Measurements from ENCODE around the gene KIF7. TPM values are rescaled to one million over a fixed set of nuclear protein-coding genes. Genes with fewer than 3 reads are reported as not detected.

The KIF7 gene
- total and polyA plus RNA-seq, 4 experiments from 2014 or later, result not detected

DNA sequence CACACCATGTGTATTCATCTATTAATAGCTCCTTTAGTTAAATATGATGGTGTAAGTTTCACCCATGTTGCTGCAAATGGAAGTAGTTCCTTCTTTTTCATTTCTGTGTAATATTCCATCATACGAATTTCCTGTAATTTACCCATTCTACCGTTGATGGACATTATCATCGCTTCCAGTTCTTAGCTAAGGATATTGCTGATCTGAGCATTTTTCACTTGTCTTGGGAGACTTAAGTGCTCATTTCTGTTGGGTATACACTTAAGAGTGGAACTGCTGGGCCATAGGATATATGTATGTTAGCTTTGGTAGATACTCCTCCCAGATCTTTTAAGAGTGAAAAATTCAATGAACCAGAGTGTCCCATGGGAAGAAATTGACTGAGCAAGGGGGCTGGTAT, 12.9 kb upstream of the KIF7 start:
- Mint-ChIP-seq H3K27me3 (peaks cover 9 to 19% of the 10 kb centered on the region in 2 donors), H3K27ac (no peak overlapping the region), H3K4me3 (no peak overlapping the region), H3K9me3 (no peaks in the 10 kb centered on the region), H3K36me3 (no peaks in the 10 kb centered on the region), H3K4me1 (peaks cover 1 to 9% (median 4%) of the 10 kb centered on the region in 4 donors)
- intact Hi-C loops (cut with micrococcal nuclease), result no loop called here
- peaks cover 12% of the 10 kb centered on the region for H3K27me3 ChIP-seq (ENCODE audit: insufficient read depth, low read length)
- DNase-seq, result no peak
- no peaks in the 10 kb centered on the region for H3K9me3 ChIP-seq (ENCODE audit: control insufficient read depth in 1 of 2, low read length in 2 of 2)
- no peak overlapping the region for H3K4me3 ChIP-seq (ENCODE audit: low read length in 2 of 2)
- ChIA-PET POLR2A (ENCODE audit: partially characterized antibody) (no interaction called here), CTCF (ENCODE audit: partially characterized antibody) (no interaction called here)
- no peak overlapping the region for H3K27ac ChIP-seq (ENCODE audit: low read depth, low read length)
- H3K4me1 ChIP-seq (ENCODE audit: insufficient read depth, low read length), result no peaks in the 10 kb centered on the region
- no peaks in the 10 kb centered on the region for H3K36me3 ChIP-seq (ENCODE audit: insufficient read depth, low read length)

- Histone ChIP-seq H3K27me3 (ENCODE audit: insufficient read depth, low read length) (peaks cover 12% of the 10 kb centered on the region), H3K9me3 (ENCODE audit: control insufficient read depth in 1 of 2, low read length in 2 of 2) (no peaks in the 10 kb centered on the region), H3K36me3 (ENCODE audit: insufficient read depth, low read length) (no peaks in the 10 kb centered on the region), H3K27ac (ENCODE audit: low read depth, low read length) (no peak overlapping the region), H3K4me3 (ENCODE audit: low read length in 2 of 2) (no peak overlapping the region), H3K4me1 (ENCODE audit: insufficient read depth, low read length) (no peaks in the 10 kb centered on the region)
- intact Hi-C loops (cut with micrococcal nuclease), result no loop called here
- no peak for DNase-seq
- H3K27ac Mint-ChIP-seq, result no peak overlapping the region
- peak overlapping the region in 1 of 8 donors; percentile 65 for H3K4me3 Mint-ChIP-seq
- H3K9me3 Mint-ChIP-seq, result no peaks in the 10 kb centered on the region
- H3K27me3 Mint-ChIP-seq, result peaks cover 9 to 22% of the 10 kb centered on the region in 2 donors
- ChIA-PET POLR2A (ENCODE audit: partially characterized antibody) (no interaction called here), CTCF (ENCODE audit: partially characterized antibody) (no interaction called here)
- H3K36me3 Mint-ChIP-seq, result no peaks in the 10 kb centered on the region
- peaks cover 1 to 9% (median 4%) of the 10 kb centered on the region in 4 donors for H3K4me1 Mint-ChIP-seq
Measured at GRCh38 chr15:89667706-89667960, 12.4 kb upstream of the KIF7 start.

DNA sequence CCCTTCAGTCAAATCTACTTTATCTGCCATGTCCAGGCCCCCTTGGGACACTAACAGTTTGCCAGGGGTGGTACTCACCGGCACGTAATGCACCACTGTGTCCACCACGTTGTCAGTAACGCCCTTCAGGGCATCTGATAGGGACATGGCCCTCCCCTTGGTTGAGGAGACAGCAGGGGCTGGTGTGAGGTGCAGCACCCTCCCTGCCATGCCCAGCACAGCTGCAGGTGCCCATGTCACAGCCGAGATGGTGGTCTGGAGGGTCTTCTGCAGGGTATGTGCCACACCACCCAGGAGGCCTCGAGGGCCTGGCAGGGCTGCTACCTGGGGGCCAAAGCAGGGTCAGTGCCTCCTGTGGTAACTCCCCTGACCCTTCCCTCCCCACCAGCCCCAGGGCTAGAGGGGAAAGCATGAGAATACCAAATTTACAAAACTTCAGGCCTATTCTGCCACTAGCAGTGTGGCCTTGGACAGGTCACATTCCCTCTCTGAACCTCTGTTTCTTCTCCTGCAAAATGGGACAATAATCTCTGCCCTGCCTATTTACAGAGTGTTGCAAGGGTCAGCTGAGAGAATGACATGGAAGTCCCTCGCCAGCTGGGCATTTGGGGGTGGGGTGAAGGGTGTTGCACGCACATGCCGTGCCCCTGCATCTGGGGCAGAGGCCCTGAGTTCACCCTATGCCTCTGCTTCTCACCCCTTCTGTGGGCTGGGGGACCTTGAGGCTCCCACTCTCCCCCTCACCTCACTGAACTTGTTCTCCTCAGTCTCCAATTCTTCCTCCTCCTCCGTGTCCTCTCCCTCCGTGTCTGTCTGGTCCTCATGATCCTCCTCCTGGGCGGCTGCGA, 11.8 kb upstream of the KIF7 start:
- Mint-ChIP-seq H3K36me3 (no peaks in the 10 kb centered on the region), H3K4me1 (peaks cover 1 to 9% (median 4%) of the 10 kb centered on the region in 4 donors), H3K9me3 (no peaks in the 10 kb centered on the region), H3K27me3 (peaks cover 14 to 26% of the 10 kb centered on the region in 2 donors), H3K4me3 (peak overlapping the region in 1 of 8 donors; percentile 65), H3K27ac (no peak overlapping the region)
- Histone ChIP-seq H3K27me3 (ENCODE audit: insufficient read depth, low read length) (peaks cover 12% of the 10 kb centered on the region), H3K9me3 (ENCODE audit: control insufficient read depth in 1 of 2, low read length in 2 of 2) (no peaks in the 10 kb centered on the region), H3K27ac (ENCODE audit: low read depth, low read length) (no peak overlapping the region), H3K36me3 (ENCODE audit: insufficient read depth, low read length) (no peaks in the 10 kb centered on the region), H3K4me3 (ENCODE audit: low read length in 2 of 2) (no peak overlapping the region), H3K4me1 (ENCODE audit: insufficient read depth, low read length) (no peaks in the 10 kb centered on the region)
- CTCF ChIA-PET (ENCODE audit: partially characterized antibody), result no interaction called here
- POLR2A ChIA-PET (ENCODE audit: partially characterized antibody), result no interaction called here
- intact Hi-C loops (cut with micrococcal nuclease), result no loop called here
- no peak for DNase-seq

GRCh38 chr15:89666184-89666857, 11.1 kb upstream of the KIF7 start:
- Histone ChIP-seq H3K9me3 (ENCODE audit: control insufficient read depth in 1 of 2, low read length in 2 of 2) (no peaks in the 10 kb centered on the region), H3K36me3 (ENCODE audit: insufficient read depth, low read length) (no peaks in the 10 kb centered on the region), H3K4me3 (ENCODE audit: low read length in 2 of 2) (no peak overlapping the region), H3K27me3 (ENCODE audit: insufficient read depth, low read length) (peaks cover 12% of the 10 kb centered on the region), H3K27ac (ENCODE audit: low read depth, low read length) (no peak overlapping the region), H3K4me1 (ENCODE audit: insufficient read depth, low read length) (no peaks in the 10 kb centered on the region)
- peaks cover 1 to 9% (median 4%) of the 10 kb centered on the region in 4 donors for H3K4me1 Mint-ChIP-seq
- no peak overlapping the region for H3K4me3 Mint-ChIP-seq
- H3K9me3 Mint-ChIP-seq, result no peaks in the 10 kb centered on the region
- peaks cover 14 to 28% of the 10 kb centered on the region in 2 donors for H3K27me3 Mint-ChIP-seq
- intact Hi-C loops (cut with micrococcal nuclease), result no loop called here
- no peak overlapping the region for H3K27ac Mint-ChIP-seq
- no peaks in the 10 kb centered on the region for H3K36me3 Mint-ChIP-seq
- ChIA-PET CTCF (ENCODE audit: partially characterized antibody) (no interaction called here), POLR2A (ENCODE audit: partially characterized antibody) (no interaction called here)
- DNase-seq, result no peak

DNA sequence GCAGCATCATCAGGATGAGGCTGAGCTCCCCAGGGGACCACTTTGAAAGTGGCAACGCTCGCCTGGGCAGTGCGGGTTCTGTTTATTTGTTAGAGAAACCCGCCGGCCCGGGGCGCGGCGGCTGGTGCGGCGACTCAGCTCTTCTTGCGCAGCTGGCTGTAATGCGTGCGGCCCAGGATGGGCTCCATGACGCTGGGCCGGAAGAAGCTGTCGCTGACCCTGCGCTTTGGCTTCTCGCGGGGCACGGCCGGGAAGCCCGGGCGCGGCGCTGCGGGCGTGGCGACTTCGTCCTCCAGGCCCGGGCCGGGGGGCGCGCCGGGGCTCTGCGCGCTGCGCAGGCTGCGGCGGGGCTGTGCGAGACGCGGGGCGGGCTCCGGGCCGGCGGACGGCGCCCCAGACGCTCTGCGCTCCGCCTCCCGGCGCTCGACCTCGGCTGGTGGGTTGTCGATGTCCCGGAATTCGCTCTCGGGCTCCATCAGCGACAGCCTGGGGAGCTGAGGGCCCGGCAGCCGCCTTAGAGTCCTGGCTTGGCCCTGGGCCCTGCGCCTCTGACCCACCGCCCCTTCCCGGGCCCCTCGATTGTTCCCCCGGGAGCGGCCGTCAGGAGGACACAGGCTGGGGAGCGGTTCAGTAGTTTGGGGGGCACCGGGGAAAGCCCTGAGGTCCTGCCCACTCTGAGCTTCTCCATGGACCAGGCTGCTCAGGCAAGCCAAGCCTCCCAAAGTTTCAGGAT, 10.3 kb upstream of the KIF7 start:
- Histone ChIP-seq H3K27me3 (ENCODE audit: insufficient read depth, low read length) (peaks cover 12% of the 10 kb centered on the region), H3K4me3 (ENCODE audit: low read length in 2 of 2) (no peak overlapping the region), H3K9me3 (ENCODE audit: control insufficient read depth in 1 of 2, low read length in 2 of 2) (no peaks in the 10 kb centered on the region), H3K36me3 (ENCODE audit: insufficient read depth, low read length) (no peaks in the 10 kb centered on the region), H3K4me1 (ENCODE audit: insufficient read depth, low read length) (no peaks in the 10 kb centered on the region), H3K27ac (ENCODE audit: low read depth, low read length) (no peak overlapping the region)
- Mint-ChIP-seq H3K9me3 (no peaks in the 10 kb centered on the region), H3K4me1 (peaks cover 1 to 9% (median 4%) of the 10 kb centered on the region in 4 donors), H3K27me3 (peaks cover 14 to 32% of the 10 kb centered on the region in 2 donors), H3K4me3 (peak overlapping the region in 1 of 8 donors; percentile 16), H3K27ac (no peak overlapping the region), H3K36me3 (no peaks in the 10 kb centered on the region)
- DNase-seq, result no peak
- POLR2A ChIA-PET (ENCODE audit: partially characterized antibody), result no interaction called here
- intact Hi-C loops (cut with micrococcal nuclease), result no loop called here
- CTCF ChIA-PET (ENCODE audit: partially characterized antibody), result no interaction called here

- H3K4me3 Mint-ChIP-seq, result peak overlapping the region; percentile 4 to 73 (median 22)
- H3K27me3 ChIP-seq (ENCODE audit: insufficient read depth, low read length), result peaks cover 12% of the 10 kb centered on the region
Measured at GRCh38 chr15:89664441-89665350, 9.4 kb upstream of the KIF7 start.

More at GRCh38 chr15:89664441-89665350, 9.4 kb upstream of the KIF7 start:
- no peaks in the 10 kb centered on the region for H3K36me3 Mint-ChIP-seq
- H3K9me3 Mint-ChIP-seq, result no peaks in the 10 kb centered on the region
- intact Hi-C loops (cut with micrococcal nuclease), result no loop called here
- H3K9me3 ChIP-seq (ENCODE audit: control insufficient read depth in 1 of 2, low read length in 2 of 2), result no peaks in the 10 kb centered on the region
- H3K27ac ChIP-seq (ENCODE audit: low read depth, low read length), result no peak overlapping the region
- no peaks in the 10 kb centered on the region for H3K4me1 ChIP-seq (ENCODE audit: insufficient read depth, low read length)
- CTCF ChIA-PET (ENCODE audit: partially characterized antibody), result no interaction called here
- POLR2A ChIA-PET (ENCODE audit: partially characterized antibody), result no interaction called here
- H3K4me1 Mint-ChIP-seq, result peaks cover 1 to 9% (median 4%) of the 10 kb centered on the region in 4 donors
- H3K36me3 ChIP-seq (ENCODE audit: insufficient read depth, low read length), result no peaks in the 10 kb centered on the region
- H3K4me3 ChIP-seq (ENCODE audit: low read length in 2 of 2), result no peak overlapping the region
- peaks cover 16 to 38% of the 10 kb centered on the region in 2 donors for H3K27me3 Mint-ChIP-seq
- no peak for DNase-seq
- no peak overlapping the region for H3K27ac Mint-ChIP-seq

Measured in CD4-positive, alpha-beta memory T cell (primary cell).